HG02588 (cell line): ENCODE results near the gene ANKS1A.

Experiments
- ATAC-seq: cut with Tn5 transposase; IDR thresholded peaks from one replicate; pipeline ENCODE4 v1.9.1; 2021; ENCODE audit warnings: mild to moderate bottlenecking, moderate library complexity; ENCODE audit not compliant: unreplicated experiment

The ANKS1A gene

DNA sequence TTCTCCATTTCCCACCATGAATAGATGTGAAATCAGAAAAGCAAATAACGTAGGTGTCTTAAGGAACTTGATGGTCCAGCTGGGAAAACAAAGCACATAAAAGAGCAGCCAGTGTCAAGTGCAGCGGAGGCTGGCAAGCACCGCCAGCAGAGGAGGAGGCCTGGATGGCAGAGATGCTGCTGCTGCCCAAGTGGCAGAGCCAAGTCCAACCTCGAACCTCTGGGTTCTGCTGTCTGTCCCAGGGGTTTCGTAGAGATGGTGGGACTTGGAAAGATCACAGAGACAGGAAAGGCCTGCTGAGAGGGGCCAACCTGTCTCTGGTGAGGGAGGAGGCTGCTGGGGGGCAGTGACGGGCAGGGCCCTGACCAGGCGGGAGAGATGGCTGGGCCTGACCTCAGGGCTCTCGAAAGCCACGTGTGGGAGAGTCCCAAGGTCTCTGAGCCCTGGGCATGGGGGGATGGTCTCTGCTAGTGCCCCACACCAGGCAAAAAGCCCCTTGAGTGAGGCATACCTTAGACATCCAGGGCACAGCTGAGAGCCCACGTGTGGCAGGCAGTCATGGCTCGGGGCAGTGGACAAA lies 174.7 kb downstream of the ANKS1A start:
- ATAC-seq, result no peak

DNA sequence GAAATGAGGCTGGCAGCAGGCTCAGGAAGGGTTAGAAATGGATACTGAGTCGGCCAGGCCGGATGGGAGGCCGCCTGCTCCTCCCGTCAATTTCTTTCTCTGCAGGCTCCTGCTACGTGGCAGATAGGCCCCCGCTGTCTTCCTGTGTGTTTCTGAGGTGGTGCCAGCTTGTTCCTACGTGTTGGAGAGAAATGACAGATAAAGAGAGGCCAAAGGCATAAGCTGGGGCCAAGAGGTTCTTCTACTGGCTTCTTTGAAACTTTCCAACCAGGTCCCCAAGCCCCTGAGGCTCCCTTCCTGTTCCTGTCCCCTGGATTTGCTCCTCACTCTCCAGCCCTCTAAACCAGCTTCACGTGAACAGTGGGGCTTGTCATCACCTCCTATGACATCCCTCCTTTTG lies 175.2 kb downstream of the ANKS1A start:
- no peak for ATAC-seq

DNA sequence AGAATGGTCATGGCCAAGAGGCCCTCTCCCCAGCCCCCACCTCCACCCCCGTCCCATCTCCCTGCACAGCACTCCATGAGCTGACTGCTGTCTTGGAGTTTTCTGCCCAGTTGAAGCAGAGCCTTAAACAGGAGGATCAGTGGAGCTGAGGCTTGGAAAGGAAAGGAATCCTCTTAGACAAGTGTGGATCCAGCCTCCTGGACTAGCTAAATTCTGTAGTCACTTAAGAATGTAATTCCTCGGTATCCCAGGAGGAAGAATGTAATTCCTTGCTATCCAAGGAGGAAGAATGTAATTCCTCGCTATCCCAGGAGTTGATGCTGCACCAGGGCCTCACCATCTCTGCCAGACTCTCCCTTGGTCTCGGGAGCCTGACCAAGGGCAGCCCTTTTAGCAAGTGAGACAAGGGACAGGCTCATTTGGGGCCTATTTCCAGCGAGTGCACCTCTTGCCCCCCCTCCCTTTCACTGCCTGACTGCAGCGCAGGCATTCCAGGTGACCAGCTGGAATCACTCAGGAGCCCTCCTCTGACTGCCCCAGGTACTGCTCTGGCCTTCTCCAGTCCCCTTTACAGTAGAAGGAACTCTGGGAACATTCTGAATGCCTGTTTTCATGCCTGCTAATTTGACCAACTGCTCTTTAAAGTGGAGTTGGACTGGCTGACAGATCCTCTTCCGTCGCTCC lies 175.8 kb downstream of the ANKS1A start:
- ATAC-seq, result no peak

DNA sequence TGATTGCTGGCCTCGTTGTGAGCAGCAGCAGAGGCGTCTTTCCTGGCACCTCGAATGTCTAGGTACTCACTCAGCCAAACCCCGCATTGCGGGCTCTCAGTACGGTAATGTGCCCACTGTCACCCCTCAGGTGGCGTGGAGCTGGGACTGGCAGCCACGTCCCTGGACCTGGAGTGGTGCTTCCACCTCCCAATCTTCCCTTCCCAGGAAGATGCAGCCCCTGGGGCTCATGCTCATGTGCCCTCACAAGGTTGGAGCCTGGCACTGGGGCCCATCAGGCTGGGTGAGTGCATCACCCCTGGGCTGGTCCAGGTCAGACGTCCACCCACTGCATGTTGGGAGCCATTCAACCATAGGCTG lies 176.4 kb downstream of the ANKS1A start:
- no peak for ATAC-seq

DNA sequence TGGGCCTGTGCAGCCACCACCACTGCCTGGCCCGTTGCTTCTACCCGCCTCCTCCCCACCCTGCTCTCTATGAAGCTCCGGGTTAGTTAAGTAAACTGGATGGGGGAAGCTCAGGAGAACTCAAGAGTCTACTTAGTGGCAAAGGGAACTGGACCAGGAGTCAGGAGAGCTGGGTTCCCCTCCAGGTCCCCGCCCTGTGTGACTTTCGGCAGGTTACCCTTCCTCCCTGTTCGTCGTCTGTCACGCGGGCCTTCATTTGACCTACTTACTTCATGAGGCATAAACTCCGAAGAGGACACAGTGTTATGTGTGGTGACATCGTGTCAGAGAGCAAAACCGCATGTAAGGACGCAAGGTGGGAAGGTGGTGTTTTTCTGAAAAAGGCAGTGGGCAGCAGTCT lies 176.8 kb downstream of the ANKS1A start:
- no peak for ATAC-seq

DNA sequence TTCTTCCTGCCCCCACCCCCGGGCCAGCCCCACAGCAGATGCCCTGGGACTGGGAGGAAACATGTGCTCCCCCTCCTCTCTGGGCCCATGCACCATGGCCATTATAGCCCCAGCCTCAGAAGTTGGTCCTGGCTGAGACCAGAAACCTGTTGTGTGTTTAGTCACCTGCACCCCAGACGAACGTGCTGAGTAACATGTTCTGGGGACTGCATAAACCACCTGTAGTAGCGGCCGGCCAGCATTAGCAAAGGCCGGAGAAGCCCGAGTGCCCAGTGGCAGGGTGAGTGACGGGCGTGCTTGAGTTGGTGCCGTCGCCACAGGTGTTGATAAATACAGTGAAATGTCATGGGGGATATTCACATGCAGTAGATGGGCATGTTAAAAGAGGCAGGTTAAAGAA lies 178.2 kb downstream of the ANKS1A start:
- no peak for ATAC-seq

DNA sequence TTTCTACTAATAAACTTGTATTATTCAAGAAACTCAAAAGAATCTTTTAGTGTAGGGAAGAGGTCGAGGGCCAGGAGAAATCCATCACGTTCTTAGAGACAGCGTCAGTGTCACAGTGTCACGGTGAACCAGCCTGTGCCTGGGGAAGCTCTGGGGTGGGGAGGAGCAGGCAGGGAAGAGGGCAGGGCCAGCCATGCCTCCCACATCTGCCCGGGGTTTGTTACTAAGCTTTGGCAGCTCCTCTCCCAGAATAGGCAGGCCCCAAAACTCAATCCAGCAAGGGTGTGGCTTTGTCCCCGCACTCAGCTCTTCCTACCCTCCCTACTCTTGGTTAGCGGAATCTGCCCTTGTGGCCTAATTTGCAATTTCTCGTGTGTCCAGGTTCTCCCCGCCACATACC lies 179.2 kb downstream of the ANKS1A start:
- no peak for ATAC-seq

DNA sequence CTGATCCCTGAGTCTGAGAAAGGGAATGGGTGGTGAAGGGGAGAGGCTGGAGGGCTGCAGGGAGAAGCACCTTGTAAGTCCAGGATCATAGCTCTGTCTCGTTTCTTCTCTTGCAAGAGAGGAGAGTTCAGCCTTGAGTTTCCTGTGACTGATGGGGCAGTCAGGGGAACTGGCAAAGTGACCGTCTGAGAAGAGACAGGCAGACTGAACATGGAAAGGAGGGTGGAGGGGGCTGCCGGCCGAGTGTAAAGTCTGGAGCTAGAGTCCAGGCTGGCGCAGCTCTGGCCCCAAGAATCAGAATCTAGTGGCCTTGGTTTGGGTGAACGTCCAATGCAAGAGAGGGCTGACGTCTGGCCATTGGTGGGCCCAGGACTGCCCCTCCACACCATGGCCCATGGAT lies 179.6 kb downstream of the ANKS1A start:
- ATAC-seq, result no peak

DNA sequence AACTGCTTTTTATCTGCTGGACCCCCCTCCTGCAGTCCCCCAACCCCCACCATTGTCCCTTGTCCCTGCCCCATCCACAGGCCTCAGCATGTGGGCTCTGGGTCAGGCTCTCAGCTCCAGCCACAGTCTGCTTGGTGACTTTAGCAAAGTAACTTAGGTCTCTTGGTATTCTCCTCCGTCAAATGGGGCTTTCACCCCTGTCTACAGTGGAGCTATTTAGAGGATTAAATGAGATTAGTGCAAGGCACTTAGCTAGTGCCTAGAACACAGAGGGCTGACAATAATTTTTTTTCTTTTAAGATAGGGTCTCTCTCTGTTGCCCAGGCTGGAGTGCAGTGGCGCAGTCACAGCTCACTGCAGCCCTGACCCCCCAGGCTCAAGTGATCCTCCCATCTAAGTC lies 180.2 kb downstream of the ANKS1A start:
- ATAC-seq, result no peak

DNA sequence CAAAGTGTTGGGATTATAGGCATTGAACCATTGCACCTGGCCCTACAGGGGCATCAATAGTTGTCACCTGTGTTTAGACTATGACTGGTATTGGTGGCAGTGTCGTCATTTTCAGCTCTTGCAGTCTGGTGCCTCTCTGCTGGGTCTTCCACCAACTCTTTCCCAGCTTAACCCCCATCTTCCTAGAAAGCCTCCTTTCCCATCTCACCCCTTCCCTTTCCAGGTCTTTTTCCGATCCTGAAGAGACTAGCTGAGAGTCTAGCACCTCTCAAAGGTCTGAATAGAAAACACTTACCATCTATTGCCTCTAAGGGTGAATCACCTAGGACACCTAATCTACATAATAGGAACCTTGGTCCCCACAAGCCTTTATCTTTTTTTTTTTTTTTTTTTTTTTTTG lies 181.1 kb downstream of the ANKS1A start:
- no peak for ATAC-seq

DNA sequence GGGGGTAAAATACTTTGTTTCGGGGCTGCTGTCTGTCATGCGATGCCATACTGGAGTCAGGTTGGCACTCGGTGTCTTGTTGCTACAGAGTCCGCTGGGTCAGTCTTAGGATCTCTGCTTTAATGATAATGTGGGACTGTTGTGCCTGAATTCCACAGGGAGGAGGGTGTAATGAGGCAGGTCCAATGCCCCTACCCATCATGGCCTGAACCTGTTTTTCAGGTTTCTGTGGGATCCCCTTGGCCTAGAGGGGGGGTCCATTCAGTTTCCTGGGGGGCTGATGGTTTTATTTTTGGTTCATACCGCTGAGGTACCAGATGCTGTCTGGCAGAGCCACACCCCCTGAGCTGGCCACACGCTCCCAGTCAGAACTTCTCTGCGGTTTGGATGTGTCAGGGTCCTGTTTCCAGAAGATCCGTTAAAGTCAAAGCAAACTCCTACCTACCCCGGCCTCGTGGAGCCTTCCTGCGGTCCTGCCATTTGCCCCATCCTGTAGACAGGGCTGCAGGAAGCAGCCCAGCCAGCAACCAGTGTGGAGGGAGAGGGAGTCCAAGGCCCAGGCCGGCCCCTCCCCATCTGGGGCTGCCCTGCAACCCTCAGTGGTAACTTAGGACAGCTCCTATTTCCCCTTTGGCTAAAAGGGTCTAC lies 182.4 kb downstream of the ANKS1A start:
- ATAC-seq, result no peak

DNA sequence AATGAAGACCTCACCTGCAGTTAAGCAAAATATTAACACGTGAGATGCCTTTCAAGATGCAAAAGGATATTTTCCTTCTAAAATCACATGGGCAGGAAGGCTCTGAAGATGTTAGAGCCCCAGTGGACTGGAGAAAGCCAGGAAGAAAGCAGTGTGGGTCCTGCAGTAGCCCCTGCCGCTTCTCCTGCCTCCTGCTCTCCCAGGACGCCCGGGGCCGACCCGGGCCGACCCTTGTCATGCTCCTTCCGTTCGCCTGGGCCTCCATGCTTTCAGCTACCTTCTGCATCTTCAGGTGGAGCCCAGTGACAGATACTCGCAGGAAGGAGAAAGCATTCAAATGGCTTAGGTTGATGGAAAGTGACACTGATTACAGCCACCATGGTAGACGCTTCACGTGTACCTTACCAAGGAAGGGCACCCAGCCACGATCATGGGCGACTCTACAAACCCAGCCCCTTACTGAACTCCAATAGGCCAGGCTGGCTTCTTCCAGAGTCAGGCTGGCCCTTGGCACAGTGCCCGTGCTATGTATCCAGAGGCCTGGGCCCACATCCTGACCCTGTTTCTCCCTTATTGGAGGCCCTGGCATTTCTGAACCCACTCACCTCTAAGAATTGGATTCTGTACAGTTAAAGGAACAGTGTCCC lies 183.1 kb downstream of the ANKS1A start:
- ATAC-seq, result no peak

DNA sequence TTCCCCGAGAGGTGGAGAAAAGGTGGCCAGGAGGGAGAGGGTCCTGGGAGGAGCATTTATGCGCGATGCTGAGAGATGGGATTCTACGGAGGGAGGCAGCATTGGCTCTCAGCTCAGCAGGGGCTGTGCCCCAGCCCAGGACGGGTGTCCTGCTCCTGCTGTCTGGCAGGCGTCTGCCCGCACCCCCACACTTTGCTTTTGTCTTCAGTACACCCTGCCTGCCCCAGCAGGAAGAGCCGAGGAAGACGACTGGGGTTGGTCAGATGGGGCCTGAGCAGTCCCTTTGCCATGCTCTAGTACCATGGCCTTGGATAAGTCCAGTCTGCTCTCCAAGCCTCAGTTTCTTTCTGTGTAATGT lies 183.6 kb downstream of the ANKS1A start:
- no peak for ATAC-seq

DNA sequence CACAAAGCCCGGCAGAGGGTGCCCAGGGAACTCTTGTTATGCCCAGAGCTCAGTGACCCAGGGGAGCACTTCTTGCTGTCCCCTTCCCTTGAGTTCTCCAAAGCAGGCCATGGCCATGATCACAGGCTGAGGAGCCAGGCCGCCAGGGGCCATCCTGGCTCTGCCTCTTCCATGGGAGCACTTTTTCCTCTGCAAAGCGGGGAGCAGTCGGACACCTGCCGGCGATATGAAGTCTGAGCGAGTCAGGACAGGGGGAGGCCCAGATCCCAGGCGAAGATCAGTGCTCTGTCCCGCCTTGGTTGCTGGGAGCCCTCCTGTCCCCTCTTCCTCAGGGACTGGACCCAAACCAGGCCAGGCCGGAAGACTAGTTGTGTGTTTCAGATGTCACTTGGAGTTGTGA lies 184.2 kb downstream of the ANKS1A start:
- ATAC-seq, result no peak

DNA sequence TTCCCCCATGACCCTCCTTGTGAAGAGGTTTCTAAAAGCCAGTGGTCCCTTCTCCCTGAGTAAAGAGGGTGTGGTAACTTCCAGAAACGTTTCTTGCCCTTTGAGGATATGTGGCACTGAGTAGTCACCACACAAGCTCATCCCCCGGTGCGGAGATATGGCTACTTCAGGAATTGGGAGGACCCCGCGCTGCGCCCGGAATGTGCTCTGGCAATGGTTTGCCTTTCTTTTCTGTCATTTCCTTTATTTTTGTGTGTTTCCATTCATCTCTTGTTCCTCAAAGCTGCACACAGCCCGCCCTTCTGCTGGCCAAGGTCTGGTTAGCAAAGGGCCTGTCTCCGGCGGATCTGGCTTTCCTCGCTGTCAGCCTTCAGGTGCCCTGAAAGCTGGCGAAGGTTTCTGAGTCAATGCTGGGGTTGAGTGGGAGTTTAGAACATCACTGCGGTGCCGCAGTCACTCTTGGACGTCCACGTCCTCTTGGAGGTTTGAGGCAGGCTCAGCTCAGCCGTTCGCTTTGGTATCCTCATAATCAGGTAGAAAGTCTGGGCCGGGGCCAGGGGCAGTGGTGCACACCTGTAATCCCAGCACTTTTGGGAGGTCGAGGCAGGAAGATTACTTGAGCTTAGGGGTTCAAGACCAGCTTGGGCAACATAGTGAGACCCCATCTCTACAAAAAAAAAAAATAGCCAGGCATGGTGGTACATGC lies 184.9 kb downstream of the ANKS1A start:
- no peak for ATAC-seq

DNA sequence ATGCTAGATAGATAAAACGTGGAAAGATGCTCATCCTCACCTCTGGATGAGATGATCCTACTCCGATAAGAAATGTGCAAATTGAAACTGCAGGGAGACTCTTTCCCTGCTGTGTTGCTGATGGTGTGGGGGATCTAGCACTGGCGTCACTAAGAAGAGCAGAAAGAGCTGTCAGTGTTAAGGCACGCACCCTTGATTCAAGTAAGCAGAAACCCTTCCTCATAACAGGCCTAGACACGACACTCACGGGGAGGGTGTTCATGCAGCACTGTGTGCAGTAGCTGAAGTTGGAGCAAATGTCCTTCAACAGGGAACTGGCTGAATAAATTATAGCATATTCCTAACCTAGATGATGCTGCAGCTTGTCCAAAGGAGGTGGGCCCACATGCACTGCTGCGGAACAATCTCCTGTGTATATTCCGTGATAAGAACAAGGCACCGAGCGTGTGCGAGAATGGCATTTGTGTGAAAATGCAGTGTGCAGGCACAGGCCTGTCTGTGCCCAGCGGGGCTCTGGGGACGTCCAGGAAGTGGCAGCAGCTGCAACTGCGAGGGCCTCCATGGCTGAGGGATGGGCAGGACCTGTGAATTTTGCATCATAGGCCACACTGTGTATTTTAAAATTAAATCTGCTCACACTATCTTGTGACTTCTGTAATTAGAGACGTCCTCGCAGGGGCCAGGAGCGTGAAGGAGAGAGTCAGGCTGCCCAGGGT lies 188.1 kb downstream of the ANKS1A start:
- ATAC-seq, result no peak

DNA sequence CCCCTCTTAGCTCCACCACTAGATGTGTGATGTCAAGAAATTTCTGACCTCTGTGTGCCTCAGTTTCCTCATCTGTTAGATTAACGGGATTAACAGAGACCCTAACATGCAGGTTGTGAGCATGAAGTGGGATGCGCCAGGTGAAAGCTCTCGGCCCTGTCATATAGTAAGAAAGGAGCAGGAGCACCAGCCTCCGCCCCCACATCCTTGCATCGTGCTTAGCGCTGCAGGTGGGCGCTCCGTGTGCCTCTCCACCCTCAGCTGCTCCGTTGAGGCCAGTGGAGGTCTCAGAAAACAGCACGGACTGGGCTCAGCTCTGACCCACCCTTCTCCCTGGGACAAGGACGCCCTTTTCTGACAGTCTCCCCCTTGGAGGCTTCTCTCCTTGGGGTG lies 188.7 kb downstream of the ANKS1A start:
- ATAC-seq, result no peak

DNA sequence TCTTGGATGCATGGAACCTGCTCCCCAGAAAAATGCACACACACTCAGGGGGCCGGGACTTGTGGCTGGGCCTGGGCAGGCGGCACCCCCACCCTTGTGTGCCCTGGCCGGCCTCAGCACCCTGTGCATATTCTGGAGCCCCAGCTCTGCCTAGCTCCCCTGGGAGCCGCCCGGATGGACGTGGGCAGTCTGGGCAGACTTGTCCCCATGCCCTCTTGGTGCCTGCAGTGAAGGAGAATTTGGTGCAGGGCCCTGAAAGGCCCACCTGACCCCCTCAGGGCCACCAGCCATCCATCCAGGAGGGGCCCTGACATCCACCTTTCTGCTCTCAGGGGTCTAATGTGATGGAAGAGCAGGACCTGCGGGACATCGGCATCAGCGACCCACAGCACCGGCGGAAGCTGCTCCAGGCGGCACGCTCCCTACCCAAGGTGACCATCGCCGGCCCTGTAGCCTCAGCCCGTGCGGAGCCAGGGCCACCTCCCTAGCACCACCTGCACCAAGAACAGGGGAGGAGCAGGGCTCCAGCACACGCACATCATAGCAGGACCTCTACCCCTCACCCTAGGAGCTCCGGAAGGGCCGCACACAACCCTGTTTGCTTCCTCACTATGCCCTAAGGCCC lies 189.3 kb downstream of the ANKS1A start:
- no peak for ATAC-seq

DNA sequence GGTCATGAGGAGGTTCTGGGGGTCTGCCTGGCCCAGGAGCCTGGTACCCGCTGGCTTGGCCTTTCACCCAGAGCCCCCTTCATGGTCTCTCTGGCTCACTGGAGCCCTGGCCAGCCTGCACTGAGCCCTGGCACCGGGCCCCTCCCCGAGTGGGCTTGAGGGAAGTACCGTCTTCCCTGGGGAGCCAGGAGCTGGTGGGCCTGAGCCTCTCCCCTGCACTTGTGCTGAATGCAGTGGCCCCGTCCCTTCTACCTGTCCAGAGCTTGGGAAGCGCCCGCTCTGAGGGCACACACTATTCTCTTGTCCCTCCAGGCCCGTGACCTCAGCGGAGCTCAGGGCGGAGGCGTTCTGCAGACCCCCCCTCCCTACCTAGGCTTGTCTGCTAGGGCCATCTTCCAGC lies 189.8 kb downstream of the ANKS1A start:
- ATAC-seq, result no peak

DNA sequence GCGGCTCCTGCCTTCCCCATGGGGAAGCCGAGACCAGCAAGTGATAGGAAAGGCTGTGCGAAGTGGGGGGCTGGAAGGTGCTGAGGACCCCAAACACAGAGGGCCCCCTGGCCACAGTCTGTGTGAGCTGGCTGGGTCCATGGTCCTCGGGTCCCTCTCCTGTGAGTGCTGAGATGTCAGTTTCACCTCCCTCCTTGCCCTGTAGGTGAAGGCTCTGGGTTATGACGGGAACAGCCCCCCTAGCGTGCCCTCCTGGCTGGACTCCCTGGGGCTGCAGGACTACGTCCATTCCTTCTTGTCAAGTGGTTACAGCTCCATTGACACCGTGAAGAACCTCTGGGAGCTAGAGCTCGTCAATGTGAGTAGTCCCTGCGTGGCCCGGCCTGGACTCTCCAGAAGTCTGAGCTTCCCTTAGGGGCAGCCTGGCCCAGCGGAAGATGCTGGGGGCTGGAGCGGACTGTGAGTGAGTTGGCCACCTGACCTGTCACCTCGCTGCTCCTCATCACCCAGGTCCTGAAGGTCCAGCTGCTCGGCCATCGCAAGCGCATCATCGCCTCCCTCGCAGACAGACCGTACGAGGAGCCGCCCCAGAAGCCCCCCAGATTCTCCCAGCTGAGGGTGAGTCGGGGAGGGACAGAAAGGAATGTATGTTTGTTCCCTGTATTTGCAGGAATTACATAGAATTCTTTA lies 190.4 kb downstream of the ANKS1A start:
- no peak for ATAC-seq
